Naive thymus-derived CD4-positive, alpha-beta T cell (primary cell): ENCODE results near the gene TOPAZ1. TPM values are rescaled to one million over a fixed set of nuclear protein-coding genes. Genes with fewer than 3 reads are reported as not detected.

ENCODE experiments used
- ATAC-seq: fragments of 150-1000 bp; cut with Tn5 transposase; 2 replicates; pipeline ENCODE4 v1.10.0; 2021; ENCODE audit warnings: mild to moderate bottlenecking, moderate library complexity
- CTCF ChIA-PET: fragments of 350-600 bp; sonication (Branson Sonifier 250); formaldehyde crosslinking; loops from one replicate; lab custom pipeline; 2021; ENCODE audit warnings: antibody characterized with exemption; lab: Charles Lee
- POLR2A ChIA-PET: fragments of 350-600 bp; sonication (Branson Sonifier 250); formaldehyde crosslinking; loops from one replicate; lab custom pipeline; 2021; ENCODE audit warnings: antibody characterized with exemption, inconsistent platforms; lab: Charles Lee
- DNase-seq, 9 donors: peaks; one replicate each; pipeline versions ENCODE4 v3.0.0 to v3.0.0-alpha.2; 2020 to 2022; ENCODE audit warnings: mixed read lengths in 1 of 9
- H3K27ac ChIP-seq: one replicate; pipeline ENCODE4 v1.7.0; 2013; ENCODE audit warnings: mild to moderate bottlenecking, low read depth, low read length, moderate library complexity
- H3K27me3 ChIP-seq, 2 donors: one replicate each; pipeline ENCODE4 v1.7.0; 2013; ENCODE audit warnings: low read length in 2 of 2, mild to moderate bottlenecking in 2 of 2, moderate library complexity in 2 of 2; ENCODE audit not compliant: control insufficient read depth in 2 of 2, insufficient read depth in 2 of 2
- H3K36me3 ChIP-seq, 3 experiments: 1 replicate in 2 of 3; 2 replicates in 1 of 3; pipeline ENCODE4 v1.7.0; 2013; ENCODE audit warnings: low read length in 3 of 3, mild to moderate bottlenecking in 3 of 3, moderate library complexity in 1 of 3; ENCODE audit not compliant: insufficient read depth in 3 of 3, control insufficient read depth in 2 of 3
- H3K4me1 ChIP-seq, 2 donors: one replicate each; pipeline ENCODE4 v1.7.0; 2013; ENCODE audit warnings: low read length in 2 of 2, mild to moderate bottlenecking in 2 of 2, moderate library complexity in 1 of 2; ENCODE audit not compliant: control insufficient read depth in 2 of 2, insufficient read depth in 2 of 2
- H3K4me3 ChIP-seq: 2 replicates; pipeline ENCODE4 v1.7.0; 2013; ENCODE audit warnings: mild to moderate bottlenecking, low read length
- H3K9me3 ChIP-seq, 3 experiments: 1 replicate in 2 of 3; 2 replicates in 1 of 3; pipeline ENCODE4 v1.7.0; 2013; ENCODE audit warnings: low read length in 3 of 3; ENCODE audit not compliant: control insufficient read depth in 2 of 3
- H3K27ac Mint-ChIP-seq, 9 donors: one replicate each; pipeline ENCODE4 v1.8.0; 2020 to 2022; ENCODE audit warnings: mixed read lengths in 9 of 9, mild to moderate bottlenecking in 8 of 9, moderate library complexity in 5 of 9, inconsistent platforms in 2 of 9
- H3K27me3 Mint-ChIP-seq, 5 donors: one replicate each; pipeline ENCODE4 v1.8.0; 2021 to 2022; ENCODE audit warnings: mixed read lengths in 5 of 5, mild to moderate bottlenecking in 1 of 5
- H3K36me3 Mint-ChIP-seq, 5 donors: one replicate each; pipeline ENCODE4 v1.8.0; 2020 to 2022; ENCODE audit warnings: mixed read lengths in 5 of 5, mild to moderate bottlenecking in 3 of 5, inconsistent platforms in 1 of 5
- H3K4me1 Mint-ChIP-seq, 7 donors: one replicate each; pipeline ENCODE4 v1.8.0; 2020 to 2022; ENCODE audit warnings: mixed read lengths in 7 of 7, mild to moderate bottlenecking in 3 of 7, inconsistent platforms in 1 of 7
- H3K4me3 Mint-ChIP-seq, 10 donors: one replicate each; pipeline ENCODE4 v1.8.0; 2020 to 2022; ENCODE audit warnings: mild to moderate bottlenecking in 10 of 10, mixed read lengths in 10 of 10, moderate library complexity in 6 of 10, inconsistent platforms in 2 of 10
- H3K9me3 Mint-ChIP-seq, 11 donors: one replicate each; pipeline ENCODE4 v1.8.0; 2020 to 2022; ENCODE audit warnings: mixed read lengths in 11 of 11, mild to moderate bottlenecking in 4 of 11, inconsistent platforms in 1 of 11, moderate library complexity in 1 of 11
- intact Hi-C, 2 donors: fragments of 100-400 bp; cut with micrococcal nuclease; formaldehyde crosslinking; loops; one replicate each; pipeline ENCODE4 v1.15.1; 2023
- polyA plus RNA-seq, 2 donors: library from polyadenylated mRNA; unstranded; fragments of 300-500 nt; fragmentation: Illumina TruSeq; gene quantifications; one replicate each; pipeline ENCODE4 v1.2.3, GENCODE V29; 2021
- total RNA-seq, 6 experiments: library from RNA in 5 of 6; stranded (reverse) in 5 of 6; gene quantifications; 1 replicate in 5 of 6; 2 replicates in 1 of 6; pipeline ENCODE4 v1.2.3 and lab custom pipeline; 2021 to 2026

The TOPAZ1 gene
- total and polyA plus RNA-seq, 7 experiments from 2014 or later, result not detected

- no peaks in the 10 kb centered on the region for H3K9me3 ChIP-seq
- no peak overlapping the region for H3K27ac Mint-ChIP-seq
- no peaks in the 10 kb centered on the region for H3K27me3 ChIP-seq
- ATAC-seq (no peak), DNase-seq (no peak)
- H3K9me3 Mint-ChIP-seq, result no peaks in the 10 kb centered on the region
- no peaks in the 10 kb centered on the region for H3K36me3 ChIP-seq
- no peak overlapping the region for H3K4me3 Mint-ChIP-seq
- CTCF ChIA-PET, result no interaction called here
- no peak overlapping the region for H3K27ac ChIP-seq
- POLR2A ChIA-PET, result interaction anchor here (0.7 kb wide), 1 partner anchor 58 kb away, joined by 3 read pairs; no protein-coding TSS in a partner anchor
- no peaks in the 10 kb centered on the region for H3K4me1 ChIP-seq
- peaks cover 18 to 49% (median 26%) of the 10 kb centered on the region in 5 donors for H3K27me3 Mint-ChIP-seq
- no peaks in the 10 kb centered on the region for H3K4me1 Mint-ChIP-seq
- intact Hi-C loops, result no loop called here
- no peaks in the 10 kb centered on the region for H3K36me3 Mint-ChIP-seq
- H3K4me3 ChIP-seq, result no peak overlapping the region
Observed at GRCh38 chr3:44292276-44292675, 50.6 kb downstream of the TOPAZ1 start.

- H3K4me3 ChIP-seq, result no peak overlapping the region
- Mint-ChIP-seq H3K9me3 (no peaks in the 10 kb centered on the region), H3K27ac (no peak overlapping the region), H3K27me3 (peaks cover 17 to 49% (median 28%) of the 10 kb centered on the region in 5 donors), H3K4me3 (no peak overlapping the region), H3K4me1 (no peaks in the 10 kb centered on the region), H3K36me3 (no peaks in the 10 kb centered on the region)
- H3K27me3 ChIP-seq, result no peaks in the 10 kb centered on the region
- intact Hi-C loops, result no loop called here
- POLR2A ChIA-PET, result no interaction called here
- H3K36me3 ChIP-seq, result no peaks in the 10 kb centered on the region
- no peak overlapping the region for H3K27ac ChIP-seq
- H3K4me1 ChIP-seq, result no peaks in the 10 kb centered on the region
- CTCF ChIA-PET, result no interaction called here
- ATAC-seq (no peak), DNase-seq (no peak)
- no peaks in the 10 kb centered on the region for H3K9me3 ChIP-seq
Observed at GRCh38 chr3:44292947-44293346, 51.3 kb downstream of the TOPAZ1 start.

GRCh38 chr3:44297255-44297654 lies 55.6 kb downstream of the TOPAZ1 start:
- ChIA-PET POLR2A (no interaction called here), CTCF (no interaction called here)
- H3K9me3 ChIP-seq, result no peaks in the 10 kb centered on the region
- H3K4me3 ChIP-seq, result no peak overlapping the region
- ATAC-seq (no peak), DNase-seq (no peak)
- Mint-ChIP-seq H3K4me1 (no peaks in the 10 kb centered on the region), H3K27me3 (peaks cover 13 to 28% (median 21%) of the 10 kb centered on the region in 5 donors), H3K36me3 (no peaks in the 10 kb centered on the region), H3K4me3 (no peak overlapping the region), H3K27ac (no peak overlapping the region), H3K9me3 (no peaks in the 10 kb centered on the region)
- H3K27me3 ChIP-seq, result no peaks in the 10 kb centered on the region
- intact Hi-C loops, result no loop called here
- no peaks in the 10 kb centered on the region for H3K36me3 ChIP-seq
- no peaks in the 10 kb centered on the region for H3K4me1 ChIP-seq
- no peak overlapping the region for H3K27ac ChIP-seq

DNA sequence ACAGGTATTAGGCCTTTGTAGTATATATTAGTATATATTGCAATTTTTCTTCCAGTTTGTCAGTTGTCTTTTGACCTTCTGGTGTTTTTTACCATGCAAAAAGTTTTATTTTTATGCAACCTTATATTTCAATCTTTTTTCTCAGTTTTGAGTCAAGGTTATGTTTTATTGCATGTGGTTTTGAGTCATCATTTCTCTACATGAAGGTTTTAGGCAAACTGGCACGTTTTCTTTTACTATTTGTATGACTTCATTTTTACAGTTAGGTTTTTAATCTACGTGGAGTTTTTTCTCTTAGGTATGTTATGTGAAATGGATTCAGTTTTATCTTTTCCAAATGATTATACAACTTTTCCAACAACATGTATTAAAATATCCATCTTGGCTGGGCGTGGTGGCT lies 60.1 kb downstream of the TOPAZ1 start:
- Mint-ChIP-seq H3K4me1 (no peaks in the 10 kb centered on the region), H3K27ac (no peak overlapping the region), H3K27me3 (peaks cover 7 to 12% (median 9%) of the 10 kb centered on the region in 5 donors), H3K36me3 (no peaks in the 10 kb centered on the region), H3K4me3 (no peak overlapping the region), H3K9me3 (no peaks in the 10 kb centered on the region)
- ChIA-PET CTCF (no interaction called here), POLR2A (no interaction called here)
- Histone ChIP-seq H3K9me3 (no peaks in the 10 kb centered on the region), H3K36me3 (no peaks in the 10 kb centered on the region), H3K27me3 (no peaks in the 10 kb centered on the region), H3K4me1 (no peaks in the 10 kb centered on the region), H3K27ac (no peak overlapping the region), H3K4me3 (no peak overlapping the region)
- ATAC-seq (no peak), DNase-seq (no peak)
- intact Hi-C loops, result no loop called here

DNA sequence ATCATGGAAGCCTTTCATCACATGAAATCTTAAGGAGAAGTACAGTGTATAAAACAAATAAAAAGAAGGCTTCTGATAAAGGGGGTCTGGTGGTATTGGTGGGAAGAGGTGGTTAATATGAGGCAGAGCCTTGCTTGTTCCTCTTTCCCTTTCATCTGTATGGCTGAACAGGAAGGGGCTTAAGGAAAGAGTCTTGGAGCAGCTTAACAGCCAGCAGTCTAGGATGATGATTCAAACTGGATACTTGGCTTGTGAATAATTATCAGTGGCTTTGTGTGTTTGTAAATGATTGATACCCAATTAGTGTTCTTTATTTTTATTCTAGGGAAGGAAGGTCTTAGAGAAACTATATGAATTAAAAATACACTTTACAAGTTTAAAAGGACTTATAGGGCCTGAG lies 67.8 kb downstream of the TOPAZ1 start:
- POLR2A ChIA-PET, result interaction anchor here (0.9 kb wide), 1 partner anchor 29 kb away, joined by 3 read pairs; the partner anchor contains the start of gene TCAIM
- peaks cover 0 to 2% (median 0%) of the 10 kb centered on the region in 11 donors for H3K9me3 Mint-ChIP-seq
- CTCF ChIA-PET, result interaction anchor here (0.7 kb wide), 1 partner anchor 593 kb away, joined by 3 read pairs; no protein-coding TSS in a partner anchor

GRCh38 chr3:44318891-44319311 lies 77.2 kb downstream of the TOPAZ1 start:
- Histone ChIP-seq H3K4me1 (no peaks in the 10 kb centered on the region), H3K27me3 (no peaks in the 10 kb centered on the region), H3K4me3 (no peak overlapping the region), H3K27ac (no peak overlapping the region), H3K36me3 (no peaks in the 10 kb centered on the region), H3K9me3 (no peaks in the 10 kb centered on the region)
- Mint-ChIP-seq H3K4me3 (no peak overlapping the region), H3K4me1 (peaks cover 0 to 3% (median 0%) of the 10 kb centered on the region in 7 donors), H3K27ac (no peak overlapping the region), H3K36me3 (no peaks in the 10 kb centered on the region), H3K27me3 (peaks cover 3 to 20% (median 13%) of the 10 kb centered on the region in 5 donors), H3K9me3 (no peaks in the 10 kb centered on the region)
- ChIA-PET CTCF (no interaction called here), POLR2A (no interaction called here)
- intact Hi-C loops, result no loop called here
- ATAC-seq (no peak), DNase-seq (no peak)

More for the DNA sequence above, 67.8 kb downstream of the TOPAZ1 start:
- DNase-seq, result no peak
- no peak overlapping the region for H3K27ac Mint-ChIP-seq
- no peak for ATAC-seq
- Histone ChIP-seq H3K4me3 (no peak overlapping the region), H3K36me3 (no peaks in the 10 kb centered on the region), H3K27me3 (peaks cover 0 to 3% of the 10 kb centered on the region in 2 donors), H3K9me3 (no peaks in the 10 kb centered on the region), H3K27ac (no peak overlapping the region), H3K4me1 (no peaks in the 10 kb centered on the region)
- no peak overlapping the region for H3K4me3 Mint-ChIP-seq
- H3K27me3 Mint-ChIP-seq, result peaks cover 3 to 12% (median 8%) of the 10 kb centered on the region in 5 donors
- intact Hi-C loops, result no loop called here
- no peaks in the 10 kb centered on the region for H3K4me1 Mint-ChIP-seq
- H3K36me3 Mint-ChIP-seq, result no peaks in the 10 kb centered on the region

GRCh38 chr3:44321335-44321734 lies 79.6 kb downstream of the TOPAZ1 start:
- Mint-ChIP-seq H3K27me3 (peaks cover 9 to 35% (median 15%) of the 10 kb centered on the region in 5 donors), H3K36me3 (no peaks in the 10 kb centered on the region), H3K9me3 (no peaks in the 10 kb centered on the region), H3K4me1 (peaks cover 0 to 3% (median 0%) of the 10 kb centered on the region in 7 donors), H3K4me3 (no peak overlapping the region), H3K27ac (no peak overlapping the region)
- CTCF ChIA-PET, result interaction anchor here (1.0 to 1.1 kb wide), 2 partner anchors 17 to 156 kb away, joined by 3 read pairs; partner anchors contain the start of gene ZNF445
- H3K4me3 ChIP-seq, result no peak overlapping the region
- no peaks in the 10 kb centered on the region for H3K27me3 ChIP-seq
- no peak overlapping the region for H3K27ac ChIP-seq
- H3K36me3 ChIP-seq, result no peaks in the 10 kb centered on the region
- H3K9me3 ChIP-seq, result no peaks in the 10 kb centered on the region
- ATAC-seq (no peak), DNase-seq (no peak)
- intact Hi-C loops, result loop anchor here in 1 of 2 donors (5.0 kb wide), 1 partner anchor 191 kb away; no protein-coding TSS in a partner anchor
- no peaks in the 10 kb centered on the region for H3K4me1 ChIP-seq
- POLR2A ChIA-PET, result interaction anchor here (0.6 kb wide), 1 partner anchor 11 kb away, joined by 3 read pairs; no protein-coding TSS in a partner anchor
